HG03025 (cell line): ENCODE measurements around the gene SLC22A12.
"Not testable (repeated sequence)": the region's sequence is repeated elsewhere in the genome, so short reads cannot be mapped to it uniquely, and the experiment has no call there.

Experiments
- ATAC-seq: cut with Tn5 transposase; IDR thresholded peaks from one replicate; pipeline ENCODE4 v1.9.1; 2021; ENCODE audit warnings: mild to moderate bottlenecking, moderate library complexity; ENCODE audit not compliant: unreplicated experiment, low FRiP score

Gene SLC22A12

GRCh38 chr11:64583296-64584262 lies 7.4 kb upstream of the SLC22A12 start:
- no peak for ATAC-seq

GRCh38 chr11:64585150-64585549 lies 5.9 kb upstream of the SLC22A12 start:
- ATAC-seq = no peak

GRCh38 chr11:64586366-64586765 lies 4.7 kb upstream of the SLC22A12 start:
- ATAC-seq = no peak

- no peak for ATAC-seq
Observed at GRCh38 chr11:64588701-64589100, 2.3 kb upstream of the SLC22A12 start.

DNA sequence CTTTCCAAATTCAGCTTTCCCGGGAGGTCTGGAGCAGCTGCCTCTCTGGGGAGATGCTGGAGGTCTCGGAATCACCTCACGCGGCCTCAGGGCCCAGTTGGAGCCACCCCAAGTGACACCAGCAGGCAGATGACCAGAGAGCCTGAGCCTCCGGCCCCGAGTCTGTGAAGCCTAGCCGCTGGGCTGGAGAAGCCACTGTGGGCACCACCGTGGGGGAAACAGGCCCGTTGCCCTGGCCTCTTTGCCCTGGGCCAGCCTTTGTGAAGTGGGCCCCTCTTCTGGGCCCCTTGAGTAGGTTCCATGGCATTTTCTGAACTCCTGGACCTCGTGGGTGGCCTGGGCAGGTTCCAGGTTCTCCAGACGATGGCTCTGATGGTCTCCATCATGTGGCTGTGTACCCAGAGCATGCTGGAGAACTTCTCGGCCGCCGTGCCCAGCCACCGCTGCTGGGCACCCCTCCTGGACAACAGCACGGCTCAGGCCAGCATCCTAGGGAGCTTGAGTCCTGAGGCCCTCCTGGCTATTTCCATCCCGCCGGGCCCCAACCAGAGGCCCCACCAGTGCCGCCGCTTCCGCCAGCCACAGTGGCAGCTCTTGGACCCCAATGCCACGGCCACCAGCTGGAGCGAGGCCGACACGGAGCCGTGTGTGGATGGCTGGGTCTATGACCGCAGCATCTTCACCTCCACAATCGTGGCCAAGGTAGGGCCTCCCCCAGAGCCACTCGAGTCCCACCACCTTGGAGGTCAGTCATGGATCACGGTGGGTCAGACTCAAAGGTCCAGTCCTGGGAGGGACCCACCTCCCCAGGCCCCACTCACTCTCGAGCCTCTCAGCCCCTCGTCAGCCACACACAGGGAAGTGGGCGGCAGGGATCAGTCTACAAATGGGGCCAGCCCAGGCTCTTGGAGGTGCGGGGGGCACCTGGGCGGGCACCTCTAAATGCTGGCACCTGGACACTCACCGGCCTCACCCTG lies 525 bp downstream of the SLC22A12 start:
- no peak for ATAC-seq

DNA sequence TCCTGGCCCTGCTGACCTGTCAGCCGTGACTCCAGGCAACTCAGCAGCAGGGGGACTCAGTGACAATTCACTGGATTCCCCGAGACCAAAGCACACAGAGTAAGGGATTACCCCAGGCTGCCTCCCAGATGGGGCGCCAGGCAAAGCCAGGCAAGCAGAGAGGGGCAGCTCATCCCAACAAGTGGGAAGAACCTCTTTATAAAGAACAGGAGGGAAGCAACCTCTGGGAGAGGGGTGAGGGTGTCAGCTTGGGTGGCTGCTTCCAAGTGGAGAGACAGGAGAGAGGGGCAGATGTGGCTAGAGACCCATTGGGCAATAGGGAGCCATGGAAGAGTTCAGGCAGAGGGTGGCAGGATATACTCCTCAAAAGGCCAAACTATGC lies 1.2 kb downstream of the SLC22A12 start:
- no peak for ATAC-seq

GRCh38 chr11:64592656-64593055 lies 1.6 kb downstream of the SLC22A12 start:
- no peak for ATAC-seq

DNA sequence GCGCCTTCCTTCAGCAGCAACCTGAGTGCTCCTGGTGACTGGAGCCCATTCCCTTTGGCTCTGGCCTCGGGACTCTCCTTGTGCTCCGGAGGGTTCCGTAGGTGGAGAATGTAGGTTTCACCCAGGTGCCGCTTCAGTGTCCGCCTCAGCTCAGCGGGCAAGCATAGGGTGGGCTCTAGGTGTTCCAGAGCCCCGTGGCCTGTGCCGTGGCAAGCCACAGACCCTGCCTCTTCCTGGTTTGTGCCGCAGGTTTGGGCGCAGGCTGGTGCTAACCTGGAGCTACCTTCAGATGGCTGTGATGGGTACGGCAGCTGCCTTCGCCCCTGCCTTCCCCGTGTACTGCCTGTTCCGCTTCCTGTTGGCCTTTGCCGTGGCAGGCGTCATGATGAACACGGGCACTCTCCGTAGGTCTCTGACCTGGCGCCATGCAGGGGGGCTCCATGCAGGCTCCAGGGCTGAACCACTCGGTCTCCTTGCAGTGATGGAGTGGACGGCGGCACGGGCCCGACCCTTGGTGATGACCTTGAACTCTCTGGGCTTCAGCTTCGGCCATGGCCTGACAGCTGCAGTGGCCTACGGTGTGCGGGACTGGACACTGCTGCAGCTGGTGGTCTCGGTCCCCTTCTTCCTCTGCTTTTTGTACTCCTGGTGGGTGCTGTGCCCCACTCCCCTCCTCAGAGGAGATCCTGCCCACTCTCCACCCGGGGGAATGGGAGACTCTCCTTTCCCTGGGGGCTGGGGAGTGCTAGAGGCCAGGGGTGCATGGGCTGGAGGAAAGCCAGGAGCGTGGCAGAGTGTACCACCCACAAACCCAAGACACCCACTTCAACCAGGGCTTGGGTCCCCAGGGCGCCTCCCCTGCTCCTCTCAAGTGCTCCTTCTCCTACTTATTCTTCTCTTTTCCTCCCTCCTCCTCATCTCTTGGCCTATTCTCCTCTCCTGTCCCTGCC lies 2.4 kb downstream of the SLC22A12 start:
- ATAC-seq = no peak

GRCh38 chr11:64594159-64594939 lies 3.3 kb downstream of the SLC22A12 start:
- ATAC-seq = no peak

- not testable (repeated sequence) for ATAC-seq
Observed at GRCh38 chr11:64595922-64596321, 4.9 kb downstream of the SLC22A12 start.

DNA sequence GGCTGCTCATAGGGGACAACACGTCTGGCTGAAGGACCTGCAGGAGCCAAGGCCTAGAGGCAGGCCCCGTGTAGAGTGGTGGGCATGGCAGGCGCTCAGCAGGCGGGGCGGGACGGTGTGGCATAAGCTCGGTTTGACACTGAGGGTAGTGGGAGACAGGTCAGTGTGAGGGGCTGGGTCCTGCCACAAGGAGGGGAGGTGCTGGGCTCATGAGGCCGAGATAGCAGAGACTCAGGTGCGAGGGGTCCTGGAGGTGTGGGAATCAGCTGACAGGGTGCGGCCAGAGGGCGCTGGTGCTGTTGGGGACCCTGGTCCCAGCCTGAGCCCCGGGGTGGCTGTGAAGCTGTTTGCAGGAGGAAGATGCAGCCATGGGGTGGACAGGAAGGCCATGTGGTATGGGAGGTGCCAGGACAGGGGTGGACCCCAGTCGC lies 6.7 kb downstream of the SLC22A12 start:
- no peak for ATAC-seq

- ATAC-seq = no peak
Observed at GRCh38 chr11:64598106-64598796, 7.2 kb downstream of the SLC22A12 start.

GRCh38 chr11:64598797-64599697 lies 8.0 kb downstream of the SLC22A12 start:
- ATAC-seq = no peak

DNA sequence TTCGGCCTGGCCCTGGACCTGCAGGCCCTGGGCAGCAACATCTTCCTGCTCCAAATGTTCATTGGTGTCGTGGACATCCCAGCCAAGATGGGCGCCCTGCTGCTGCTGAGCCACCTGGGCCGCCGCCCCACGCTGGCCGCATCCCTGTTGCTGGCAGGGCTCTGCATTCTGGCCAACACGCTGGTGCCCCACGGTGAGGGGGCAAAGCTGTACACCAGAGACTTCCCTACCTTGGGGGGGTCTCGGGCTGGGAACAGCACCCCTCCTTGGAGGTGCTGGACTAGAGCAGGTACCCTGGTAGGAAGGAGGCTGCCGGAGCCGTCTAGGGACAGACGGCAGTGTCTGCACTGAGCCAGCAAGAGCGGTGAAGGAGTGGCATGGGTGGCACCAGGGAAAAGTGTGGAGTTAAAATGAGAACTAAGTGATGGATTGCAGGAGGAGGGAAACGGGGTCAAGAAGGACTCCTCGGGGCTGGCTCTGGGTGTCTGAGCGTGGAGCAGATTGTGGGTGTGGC lies 8.7 kb downstream of the SLC22A12 start:
- no peak for ATAC-seq

GRCh38 chr11:64600281-64600992 lies 9.4 kb downstream of the SLC22A12 start:
- no peak for ATAC-seq

GRCh38 chr11:64601605-64602465 lies 10.8 kb downstream of the SLC22A12 start:
- ATAC-seq = no peak
